KMS-11 (cell line): ENCODE results near the gene NEK11.

Source experiments
- H2AFZ ChIP-seq: fragments of 200-600 bp; sonication (generic); 2 replicates; pipeline ENCODE4 v1.6.1; 2016; ENCODE audit warnings: antibody characterized with exemption, mixed run types, low read depth
- H3K27ac ChIP-seq: fragments of 200-600 bp; sonication (generic); 2 replicates; pipeline ENCODE4 v1.6.1; 2016; ENCODE audit warnings: mild to moderate bottlenecking, mixed run types
- H3K27me3 ChIP-seq: fragments of 200-600 bp; sonication (generic); 2 replicates; pipeline ENCODE4 v1.6.1; 2017; ENCODE audit warnings: mild to moderate bottlenecking, low read depth, mixed run types, moderate library complexity; ENCODE audit not compliant: insufficient read depth
- H3K36me3 ChIP-seq: fragments of 200-600 bp; sonication (generic); 2 replicates; pipeline ENCODE4 v1.6.1; 2017; ENCODE audit warnings: mild to moderate bottlenecking, mixed run types; ENCODE audit not compliant: insufficient read depth
- H3K4me1 ChIP-seq: fragments of 200-600 bp; sonication (generic); 2 replicates; pipeline ENCODE4 v1.6.1; 2016; ENCODE audit warnings: mild to moderate bottlenecking, low read depth, mixed run types; ENCODE audit not compliant: poor library complexity, severe bottlenecking
- H3K4me2 ChIP-seq: fragments of 200-600 bp; sonication (generic); 2 replicates; pipeline ENCODE4 v1.7.0; 2016; ENCODE audit warnings: mild to moderate bottlenecking, mixed run types
- H3K4me3 ChIP-seq: fragments of 200-600 bp; sonication (generic); IDR thresholded peaks from 2 replicates; pipeline ENCODE4 v1.6.1; 2017; ENCODE audit warnings: low read depth, low read length, mixed read lengths; ENCODE audit not compliant: insufficient read depth
- H3K79me2 ChIP-seq: fragments of 200-600 bp; sonication (generic); 2 replicates; pipeline ENCODE4 v1.6.1; 2016; ENCODE audit warnings: low read depth, mixed run types; ENCODE audit not compliant: insufficient read depth
- H3K9ac ChIP-seq: fragments of 200-600 bp; sonication (generic); 2 replicates; pipeline ENCODE4 v1.6.1; 2016; ENCODE audit warnings: mild to moderate bottlenecking, mixed run types
- H4K20me1 ChIP-seq: fragments of 200-600 bp; sonication (generic); 2 replicates; pipeline ENCODE4 v1.6.1; 2016; ENCODE audit warnings: mild to moderate bottlenecking, mixed run types; ENCODE audit not compliant: insufficient read depth
- CTCF ChIP-seq: fragments of 200-600 bp; sonication (generic); conservative IDR thresholded peaks from 2 replicates; pipeline ENCODE4 v1.6.1; 2017; ENCODE audit warnings: low read depth, mild to moderate bottlenecking, antibody characterized with exemption, low read length, moderate library complexity, mixed read lengths

NEK11 gene

GRCh38 chr3:131107637-131108433, 81.2 kb downstream of the NEK11 start:
- no peaks in the 10 kb centered on the region for H3K79me2 ChIP-seq
- H3K27me3 ChIP-seq, result no peaks in the 10 kb centered on the region
- no peaks in the 10 kb centered on the region; the same call in 1 of the 2 replicates for H4K20me1 ChIP-seq
- no peak overlapping the region for H3K27ac ChIP-seq
- no peak overlapping the region for H3K9ac ChIP-seq
- no peak overlapping the region for H3K4me2 ChIP-seq
- TF ChIP-seq CTCF, result no peak
- H3K4me3 ChIP-seq, result no peak overlapping the region
- H2AFZ ChIP-seq, result no peak overlapping the region
- H3K4me1 ChIP-seq, result no peaks in the 10 kb centered on the region
- H3K36me3 ChIP-seq, result no peaks in the 10 kb centered on the region

GRCh38 chr3:131109156-131109555, 82.5 kb downstream of the NEK11 start:
- no peak for TF ChIP-seq CTCF
- Histone ChIP-seq H2AFZ (no peak overlapping the region), H3K27ac (no peak overlapping the region), H3K4me1 (no peaks in the 10 kb centered on the region), H3K4me3 (no peak overlapping the region), H3K36me3 (no peaks in the 10 kb centered on the region), H3K79me2 (no peaks in the 10 kb centered on the region), H3K9ac (no peak overlapping the region), H3K4me2 (no peak overlapping the region), H4K20me1 (no peaks in the 10 kb centered on the region), H3K27me3 (no peaks in the 10 kb centered on the region)

DNA sequence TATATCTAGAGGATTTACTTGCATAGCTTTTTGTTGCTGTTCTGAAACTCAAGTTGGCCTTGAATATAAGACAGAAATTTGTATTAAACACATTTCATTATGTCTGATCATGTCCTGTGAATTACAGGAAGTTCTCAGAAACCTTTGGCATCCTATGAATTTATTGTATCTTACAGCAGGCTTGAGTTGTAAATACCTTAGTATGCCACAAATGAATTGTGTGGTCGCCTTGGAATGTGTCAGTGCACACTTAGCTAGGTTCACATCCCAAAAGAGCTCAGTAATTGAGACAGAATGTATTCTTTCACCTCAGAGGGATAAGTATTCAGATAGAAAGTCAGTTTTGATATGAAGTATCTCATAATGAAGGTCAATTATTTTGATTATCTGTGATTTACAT, 83.4 kb downstream of the NEK11 start:
- Histone ChIP-seq H4K20me1 (no peaks in the 10 kb centered on the region), H3K79me2 (no peaks in the 10 kb centered on the region), H3K27ac (no peak overlapping the region), H3K4me2 (no peak overlapping the region), H3K36me3 (no peaks in the 10 kb centered on the region), H3K4me3 (no peak overlapping the region), H2AFZ (no peak overlapping the region), H3K4me1 (no peaks in the 10 kb centered on the region), H3K27me3 (no peaks in the 10 kb centered on the region), H3K9ac (no peak overlapping the region)
- no peak for TF ChIP-seq CTCF

GRCh38 chr3:131114256-131114655, 87.6 kb downstream of the NEK11 start:
- Histone ChIP-seq H3K27me3 (no peaks in the 10 kb centered on the region), H3K9ac (no peak overlapping the region), H3K4me1 (no peaks in the 10 kb centered on the region), H4K20me1 (no peaks in the 10 kb centered on the region), H3K4me3 (no peak overlapping the region), H3K36me3 (no peaks in the 10 kb centered on the region), H3K4me2 (no peak overlapping the region), H3K79me2 (no peaks in the 10 kb centered on the region), H2AFZ (no peak overlapping the region), H3K27ac (no peak overlapping the region)
- TF ChIP-seq CTCF, result no peak
